DMS79 (cell line): ENCODE results near the gene SLC11A1.

Experiments
- DNase-seq: peaks from one replicate; lab custom pipeline; 2025; lab: John Stamatoyannopoulos, UW

SLC11A1 gene, protein sequence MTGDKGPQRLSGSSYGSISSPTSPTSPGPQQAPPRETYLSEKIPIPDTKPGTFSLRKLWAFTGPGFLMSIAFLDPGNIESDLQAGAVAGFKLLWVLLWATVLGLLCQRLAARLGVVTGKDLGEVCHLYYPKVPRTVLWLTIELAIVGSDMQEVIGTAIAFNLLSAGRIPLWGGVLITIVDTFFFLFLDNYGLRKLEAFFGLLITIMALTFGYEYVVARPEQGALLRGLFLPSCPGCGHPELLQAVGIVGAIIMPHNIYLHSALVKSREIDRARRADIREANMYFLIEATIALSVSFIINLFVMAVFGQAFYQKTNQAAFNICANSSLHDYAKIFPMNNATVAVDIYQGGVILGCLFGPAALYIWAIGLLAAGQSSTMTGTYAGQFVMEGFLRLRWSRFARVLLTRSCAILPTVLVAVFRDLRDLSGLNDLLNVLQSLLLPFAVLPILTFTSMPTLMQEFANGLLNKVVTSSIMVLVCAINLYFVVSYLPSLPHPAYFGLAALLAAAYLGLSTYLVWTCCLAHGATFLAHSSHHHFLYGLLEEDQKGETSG

GRCh38 chr2:218381916-218382366 lies at the start of gene SLC11A1:
Gene SLC11A1 (plus strand): TSS chr2:218382273. CDS start chr2:218382369, 96 bp downstream.
- no peak for DNase-seq

- no peak for DNase-seq
These were observed 49.8 kb upstream of the SLC11A1 start for GRCh38 chr2:218332288-218332687.

- no peak for DNase-seq
These were observed 49.0 kb upstream of the SLC11A1 start for GRCh38 chr2:218332920-218333645.

GRCh38 chr2:218334531-218334930 lies 47.5 kb upstream of the SLC11A1 start:
- no peak for DNase-seq

DNA sequence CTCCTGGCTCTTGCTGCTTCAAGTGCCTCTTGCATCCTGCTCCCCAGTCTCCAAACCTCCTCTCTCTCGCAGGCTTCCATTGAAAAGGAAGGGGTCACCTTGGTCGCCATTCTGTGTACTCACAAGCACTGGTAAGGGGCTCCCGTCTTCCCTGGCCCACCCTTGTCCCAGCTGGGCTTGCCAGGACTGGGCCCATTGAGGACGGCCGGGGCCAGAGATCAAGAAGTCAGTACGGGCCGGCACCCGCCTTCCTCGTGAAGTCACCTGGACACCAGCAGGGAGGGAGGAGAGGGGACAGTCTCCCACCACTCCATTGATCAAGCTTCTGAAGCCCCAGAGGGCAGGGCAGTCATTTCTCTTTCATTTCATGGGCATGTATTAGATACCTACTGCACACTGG lies 41.4 kb upstream of the SLC11A1 start:
- DNase-seq: no peak

DNA sequence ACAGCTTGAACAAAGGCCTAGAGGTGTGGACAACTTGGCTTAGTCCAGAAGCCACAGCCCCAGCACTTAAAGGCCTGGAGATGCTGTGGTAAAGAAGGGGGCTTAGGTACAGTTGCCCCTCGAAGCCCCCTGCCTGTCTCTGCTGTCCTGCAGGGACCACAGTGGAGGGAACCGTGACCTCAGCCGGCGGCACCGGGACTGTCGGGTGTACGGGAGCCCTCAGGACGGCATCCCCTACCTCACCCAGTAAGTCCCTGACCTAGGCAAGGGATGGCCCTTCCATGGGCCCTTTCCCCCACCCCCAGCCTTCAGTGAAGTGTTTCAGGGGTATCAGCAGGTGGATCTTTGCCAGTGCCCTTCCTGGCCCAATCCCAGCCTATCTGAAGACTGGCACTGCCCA lies 40.7 kb upstream of the SLC11A1 start:
- DNase-seq: no peak

- no peak for DNase-seq
These were observed 39.2 kb upstream of the SLC11A1 start for GRCh38 chr2:218342837-218343236.

- DNase-seq: no peak
These were observed 38.5 kb upstream of the SLC11A1 start for GRCh38 chr2:218343591-218343990.

- DNase-seq: no peak
These were observed 37.9 kb upstream of the SLC11A1 start for GRCh38 chr2:218344090-218344754.

- no peak for DNase-seq
These were observed 37.2 kb upstream of the SLC11A1 start for GRCh38 chr2:218344755-218345417.

GRCh38 chr2:218345491-218346236 lies 36.4 kb upstream of the SLC11A1 start:
- DNase-seq: no peak

GRCh38 chr2:218347172-218347571 lies 34.9 kb upstream of the SLC11A1 start:
- DNase-seq: no peak

- no peak for DNase-seq
These were observed 28.0 kb upstream of the SLC11A1 start for GRCh38 chr2:218354045-218354444.

GRCh38 chr2:218354850-218355443 lies 27.1 kb upstream of the SLC11A1 start:
- no peak for DNase-seq

GRCh38 chr2:218357236-218358177 lies 24.6 kb upstream of the SLC11A1 start:
- DNase-seq: no peak

DNA sequence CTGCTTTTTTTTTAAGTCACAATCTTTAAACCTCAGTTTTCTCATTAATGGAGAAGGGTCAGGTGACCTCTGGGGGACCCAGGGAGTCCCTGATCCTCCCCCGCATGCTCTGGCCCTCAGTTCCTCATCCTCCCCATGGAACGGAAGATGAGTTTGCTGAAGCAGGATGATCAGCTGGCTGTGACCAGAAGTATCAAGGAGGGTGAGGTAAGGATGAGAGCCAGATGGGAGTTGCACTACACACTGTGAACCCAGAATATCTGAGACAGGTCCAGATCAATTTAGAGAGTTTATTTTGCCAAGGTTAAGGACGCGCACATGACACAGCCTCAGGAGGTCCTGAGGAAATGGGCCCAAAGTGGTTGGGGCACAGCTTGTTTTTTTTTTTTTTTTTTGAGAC lies 21.6 kb upstream of the SLC11A1 start:
- DNase-seq: no peak

DNA sequence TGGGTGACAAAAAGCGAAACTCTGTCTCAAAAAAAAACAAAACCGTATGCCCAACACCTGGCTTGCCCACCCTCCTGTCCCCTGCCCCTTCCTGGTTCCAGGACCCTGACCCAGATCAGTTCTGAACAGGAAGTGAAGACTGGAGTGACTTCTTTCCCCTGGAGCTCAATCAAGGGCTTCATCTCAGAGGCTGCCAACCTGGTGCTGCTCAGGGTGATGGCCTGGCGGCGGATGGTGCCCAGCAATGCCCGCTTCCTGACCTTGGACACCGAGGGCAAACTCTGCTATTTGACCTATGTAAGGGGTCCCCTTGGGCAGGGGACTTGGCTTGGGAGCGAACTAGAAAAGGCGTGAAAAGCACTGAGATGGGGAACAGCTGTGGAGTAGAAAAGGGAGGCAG lies 19.5 kb upstream of the SLC11A1 start:
- no peak for DNase-seq

- no peak for DNase-seq
These were observed 18.3 kb upstream of the SLC11A1 start for GRCh38 chr2:218363736-218364135.

- DNase-seq: no peak
These were observed 17.9 kb upstream of the SLC11A1 start for GRCh38 chr2:218364196-218364595.
